HAP-1 (cell line): ENCODE measurements around the gene EXOC3L2.

Experiments used
- DNase-seq, 2 experiments: peaks; one replicate each; pipeline ENCODE4 v3.0.0-alpha.2; 2016 to 2020; ENCODE audit warnings: low spot score in 2 of 2
- H3K27me3 ChIP-seq: fragments of 250-450 bp; sonication (Bioruptor Pico); 2 replicates; pipeline ENCODE4 v1.5.1; 2020; ENCODE audit warnings: low read depth, mild to moderate bottlenecking, moderate library complexity
- H3K36me3 ChIP-seq: fragments of 250-450 bp; sonication (Bioruptor Pico); replicated peaks from 2 replicates; pipeline ENCODE4 v1.5.1; 2020; ENCODE audit warnings: mild to moderate bottlenecking
- H3K4me1 ChIP-seq: fragments of 250-450 bp; sonication (Bioruptor Pico); 2 replicates; pipeline ENCODE4 v1.5.1; 2020; ENCODE audit warnings: mild to moderate bottlenecking
- H3K4me3 ChIP-seq: fragments of 250-450 bp; sonication (Bioruptor Pico); 2 replicates; pipeline ENCODE4 v1.5.1; 2020; ENCODE audit warnings: mild to moderate bottlenecking, moderate library complexity
- H3K9me3 ChIP-seq: fragments of 250-450 bp; sonication (Bioruptor Pico); 2 replicates; pipeline ENCODE4 v1.5.1; 2020; ENCODE audit warnings: mild to moderate bottlenecking, moderate library complexity
- in situ Hi-C: fragments of 300-500 bp; cut with MboI; formaldehyde crosslinking; loops from 3 replicates; pipeline ENCODE4 v1.14.3; 2020; ENCODE audit warnings: low sequenced_read_pairs, inconsistent platforms, mixed read lengths

The EXOC3L2 gene

DNA sequence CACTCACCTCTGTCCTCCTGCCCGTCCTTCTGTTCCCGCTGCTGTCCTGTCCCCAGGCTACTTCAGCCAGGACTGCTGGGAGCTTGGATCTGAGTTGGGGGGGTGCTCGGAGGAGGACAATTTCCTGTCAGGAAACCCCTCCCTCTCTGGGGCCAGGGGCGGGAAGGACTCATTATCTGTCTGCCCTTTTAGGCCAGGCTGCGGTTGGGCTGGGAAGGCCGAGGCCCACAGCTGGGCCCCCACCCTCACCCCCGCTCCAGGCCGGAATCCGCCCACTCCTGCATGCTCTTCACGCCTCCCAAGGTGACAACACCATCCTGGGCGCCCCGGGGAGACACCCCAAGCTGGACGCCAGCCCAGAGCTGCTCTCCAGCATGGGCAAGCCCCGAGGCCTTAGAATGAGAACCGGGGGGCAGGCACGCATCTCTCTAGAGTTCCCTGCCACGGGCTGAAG is at the start of gene EXOC3L2:
Gene EXOC3L2 (minus strand): TSS at position 74 of the 454 bp plus-strand sequence. CDS start 6,362 bp downstream, outside the sequence.
- no peaks in the 10 kb centered on the region for H3K27me3 ChIP-seq
- in situ Hi-C loops, result no loop called here
- no peaks in the 10 kb centered on the region for H3K9me3 ChIP-seq
- H3K36me3 ChIP-seq, result no peaks in the 10 kb centered on the region
- H3K4me1 ChIP-seq, result no peaks in the 10 kb centered on the region; the same call in 1 of the 2 replicates
- H3K4me3 ChIP-seq, result no peak within 1 kb of the TSS
- no peak for DNase-seq

DNA sequence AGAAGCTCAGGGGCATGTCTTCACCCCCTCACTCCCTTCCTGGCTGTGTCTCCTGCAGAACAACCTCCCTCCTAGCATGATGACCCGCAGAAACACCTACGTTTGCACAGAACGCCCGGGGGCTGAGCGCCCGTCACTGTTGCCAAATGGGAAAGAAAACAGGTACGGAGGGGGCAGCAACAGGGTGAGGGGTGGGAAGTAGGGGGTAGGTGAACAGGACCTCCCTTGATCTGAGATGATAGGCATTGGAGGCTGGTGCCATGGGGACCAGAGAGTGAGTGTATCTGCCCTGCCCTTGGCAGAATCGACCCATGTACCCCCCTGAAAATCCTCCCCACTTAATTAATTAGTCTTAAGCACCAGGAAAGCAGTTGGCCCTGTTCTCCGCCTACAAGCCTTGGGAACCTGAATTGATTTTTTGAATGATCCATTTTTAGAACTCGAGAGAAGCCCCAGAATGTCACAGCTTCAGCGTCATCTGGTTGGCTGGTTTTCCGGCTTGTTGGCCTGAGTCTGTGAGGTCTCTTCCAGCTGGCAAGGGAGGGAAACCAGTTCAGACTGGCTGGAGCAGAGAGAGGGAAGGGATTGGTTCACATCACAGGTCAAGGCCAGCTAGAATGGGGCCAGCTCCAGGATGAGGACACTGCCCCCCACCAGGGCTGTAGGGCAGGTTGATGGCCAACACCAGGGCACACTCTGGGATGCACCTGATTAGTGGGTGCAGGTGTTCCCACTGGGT is 49.3 kb upstream of the EXOC3L2 start:
- in situ Hi-C loops, result no loop called here
- Histone ChIP-seq H3K36me3 (peaks cover 3% of the 10 kb centered on the region; the same call in 1 of the 2 replicates), H3K9me3 (no peaks in the 10 kb centered on the region), H3K4me3 (no peak overlapping the region), H3K4me1 (no peaks in the 10 kb centered on the region), H3K27me3 (no peaks in the 10 kb centered on the region)
- no peak for DNase-seq

DNA sequence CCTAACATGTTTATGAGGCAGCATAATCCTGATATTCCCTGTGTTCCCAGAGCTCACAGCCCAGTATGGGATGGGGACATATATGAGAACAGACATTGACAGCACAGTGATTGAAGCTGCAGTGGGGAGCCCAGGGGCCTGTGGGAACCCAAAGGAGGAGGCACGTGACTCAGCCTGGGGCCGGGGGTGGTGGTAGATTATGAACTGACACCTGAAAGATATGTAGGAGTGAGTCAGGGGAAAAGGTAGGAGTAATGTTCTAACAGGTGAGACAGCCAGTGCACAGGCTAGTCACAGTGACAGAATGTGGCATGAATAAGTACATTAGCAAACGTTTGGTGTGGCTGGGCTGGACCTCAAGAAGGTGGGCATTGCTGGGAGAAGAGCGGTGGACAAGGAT is 48.5 kb upstream of the EXOC3L2 start:
- no peaks in the 10 kb centered on the region for H3K4me1 ChIP-seq
- H3K27me3 ChIP-seq, result no peaks in the 10 kb centered on the region
- H3K9me3 ChIP-seq, result no peaks in the 10 kb centered on the region
- DNase-seq, result no peak
- H3K36me3 ChIP-seq, result peaks cover 3% of the 10 kb centered on the region; the same call in 1 of the 2 replicates
- no peak overlapping the region for H3K4me3 ChIP-seq
- in situ Hi-C loops, result no loop called here

DNA sequence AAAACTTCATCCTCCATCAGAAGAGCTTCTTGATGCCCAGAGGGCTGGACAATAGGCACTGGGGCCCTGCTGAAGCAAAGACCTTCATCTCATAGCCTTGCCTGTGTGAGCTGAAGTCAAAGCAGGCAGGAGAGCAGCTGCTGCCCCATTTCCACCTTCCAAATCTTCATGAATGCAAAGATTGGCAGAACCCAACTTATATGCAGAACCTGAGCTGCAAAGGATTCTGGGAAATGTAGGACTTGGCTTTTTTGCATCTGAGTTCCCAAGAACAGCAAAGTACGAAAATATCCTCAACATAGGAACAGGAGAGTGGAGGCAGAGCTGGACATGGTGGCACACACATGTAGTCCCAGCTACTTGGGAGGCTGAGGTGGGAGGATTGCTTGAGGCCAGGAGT is 46.6 kb upstream of the EXOC3L2 start:
- Histone ChIP-seq H3K9me3 (no peaks in the 10 kb centered on the region), H3K36me3 (peaks cover 7% of the 10 kb centered on the region), H3K4me1 (no peaks in the 10 kb centered on the region), H3K27me3 (no peaks in the 10 kb centered on the region), H3K4me3 (no peak overlapping the region)
- in situ Hi-C loops, result no loop called here
- no peak for DNase-seq

DNA sequence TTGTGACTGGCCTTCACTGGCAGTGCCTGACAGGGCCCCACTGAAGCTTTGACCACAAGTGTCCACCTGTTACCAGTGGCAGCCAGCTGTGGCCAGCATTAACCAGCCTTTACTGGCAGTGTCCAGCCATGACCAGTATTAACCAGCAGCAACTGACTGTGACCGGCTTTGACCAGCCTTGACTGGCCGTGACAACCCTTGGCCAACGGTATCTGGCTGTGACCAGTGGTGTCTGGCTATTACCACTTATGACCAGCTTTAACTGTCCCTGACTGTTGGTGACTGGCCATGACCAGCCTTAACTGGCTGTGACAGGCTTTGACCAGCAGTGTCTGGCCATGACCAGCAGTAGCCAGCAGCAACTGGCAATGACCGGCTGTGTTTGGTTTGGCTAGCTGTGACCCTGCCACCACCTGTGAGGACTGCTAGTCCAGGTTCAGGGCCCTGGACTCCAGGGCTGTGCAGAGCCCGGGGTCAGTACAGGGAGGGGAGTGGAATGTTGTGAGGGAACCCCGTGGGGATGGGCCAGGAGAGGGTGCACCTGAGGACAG is 45.2 kb upstream of the EXOC3L2 start:
- Histone ChIP-seq H3K9me3 (no peaks in the 10 kb centered on the region), H3K4me3 (no peak overlapping the region), H3K27me3 (no peaks in the 10 kb centered on the region), H3K36me3 (peaks cover 9% of the 10 kb centered on the region), H3K4me1 (no peaks in the 10 kb centered on the region)
- no peak for DNase-seq
- in situ Hi-C loops, result no loop called here

GRCh38 chr19:45283443-45284033 is 38.3 kb upstream of the EXOC3L2 start:
- no peaks in the 10 kb centered on the region for H3K27me3 ChIP-seq
- no peaks in the 10 kb centered on the region for H3K9me3 ChIP-seq
- H3K36me3 ChIP-seq, result peaks cover 33% of the 10 kb centered on the region
- in situ Hi-C loops, result no loop called here
- H3K4me1 ChIP-seq, result no peaks in the 10 kb centered on the region
- no peak for DNase-seq
- no peak overlapping the region for H3K4me3 ChIP-seq

GRCh38 chr19:45280471-45280961 is 35.3 kb upstream of the EXOC3L2 start:
- no peak for DNase-seq
- Histone ChIP-seq H3K4me3 (no peak overlapping the region), H3K27me3 (no peaks in the 10 kb centered on the region), H3K9me3 (no peaks in the 10 kb centered on the region), H3K36me3 (peaks cover 39% of the 10 kb centered on the region), H3K4me1 (peaks cover 11% of the 10 kb centered on the region)
- in situ Hi-C loops, result no loop called here

DNA sequence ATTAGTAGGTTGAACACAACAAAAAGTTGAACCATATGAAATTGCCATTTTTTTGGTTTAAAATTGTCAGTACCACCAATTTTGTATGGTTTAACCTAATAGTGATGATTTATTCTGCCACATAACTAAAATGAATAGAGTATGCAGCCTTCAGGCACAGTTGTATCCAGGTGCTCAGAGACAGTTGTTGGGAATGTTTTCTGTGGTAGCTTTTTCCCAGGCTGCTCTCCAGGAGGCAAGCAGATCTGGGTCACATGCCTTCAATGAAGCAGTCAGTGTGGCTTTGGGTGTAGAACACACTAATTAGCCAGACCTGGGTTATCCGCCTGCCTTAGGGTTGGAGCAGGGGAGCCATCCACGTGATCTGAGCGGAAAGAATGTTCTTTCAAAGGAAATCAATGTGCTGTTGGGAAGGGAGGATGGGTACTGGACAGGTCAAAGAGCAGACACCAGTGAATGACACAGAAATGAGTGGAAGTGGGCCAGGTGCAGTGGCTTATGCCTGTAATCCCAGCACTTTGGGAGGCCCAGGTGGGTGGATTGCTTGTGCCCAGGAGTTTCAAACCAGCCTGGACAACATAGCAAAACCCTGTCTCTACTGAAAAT is 34.5 kb upstream of the EXOC3L2 start:
- in situ Hi-C loops, result no loop called here
- no peaks in the 10 kb centered on the region for H3K27me3 ChIP-seq
- peaks cover 44% of the 10 kb centered on the region for H3K36me3 ChIP-seq
- no peaks in the 10 kb centered on the region for H3K9me3 ChIP-seq
- no peak overlapping the region for H3K4me3 ChIP-seq
- H3K4me1 ChIP-seq, result peaks cover 16% of the 10 kb centered on the region
- DNase-seq, result no peak

GRCh38 chr19:45278087-45278486 is 32.9 kb upstream of the EXOC3L2 start:
- in situ Hi-C loops, result no loop called here
- Histone ChIP-seq H3K4me1 (peaks cover 16% of the 10 kb centered on the region), H3K9me3 (no peaks in the 10 kb centered on the region), H3K36me3 (peaks cover 53% of the 10 kb centered on the region), H3K4me3 (no peak overlapping the region), H3K27me3 (no peaks in the 10 kb centered on the region)
- no peak for DNase-seq

- Histone ChIP-seq H3K27me3 (no peaks in the 10 kb centered on the region), H3K4me3 (no peak overlapping the region), H3K9me3 (no peaks in the 10 kb centered on the region), H3K4me1 (peaks cover 16% of the 10 kb centered on the region), H3K36me3 (peaks cover 55% of the 10 kb centered on the region)
- DNase-seq, result peak; percentile 91 to 92
- in situ Hi-C loops, result no loop called here
These were observed 31.1 kb upstream of the EXOC3L2 start for GRCh38 chr19:45276284-45276687.

GRCh38 chr19:45275370-45275971 is 30.3 kb upstream of the EXOC3L2 start:
- DNase-seq, result peak; percentile 44 to 82
- H3K4me1 ChIP-seq, result peaks cover 16% of the 10 kb centered on the region
- H3K27me3 ChIP-seq, result no peaks in the 10 kb centered on the region
- peaks cover 55% of the 10 kb centered on the region for H3K36me3 ChIP-seq
- in situ Hi-C loops, result no loop called here
- no peaks in the 10 kb centered on the region for H3K9me3 ChIP-seq
- H3K4me3 ChIP-seq, result no peak overlapping the region

- Histone ChIP-seq H3K36me3 (peaks cover 44% of the 10 kb centered on the region), H3K4me1 (peaks cover 16% of the 10 kb centered on the region), H3K4me3 (no peak overlapping the region), H3K27me3 (no peaks in the 10 kb centered on the region), H3K9me3 (no peaks in the 10 kb centered on the region)
- DNase-seq, result no peak
- in situ Hi-C loops, result no loop called here
These were observed 28.3 kb upstream of the EXOC3L2 start for GRCh38 chr19:45273521-45273855.

DNA sequence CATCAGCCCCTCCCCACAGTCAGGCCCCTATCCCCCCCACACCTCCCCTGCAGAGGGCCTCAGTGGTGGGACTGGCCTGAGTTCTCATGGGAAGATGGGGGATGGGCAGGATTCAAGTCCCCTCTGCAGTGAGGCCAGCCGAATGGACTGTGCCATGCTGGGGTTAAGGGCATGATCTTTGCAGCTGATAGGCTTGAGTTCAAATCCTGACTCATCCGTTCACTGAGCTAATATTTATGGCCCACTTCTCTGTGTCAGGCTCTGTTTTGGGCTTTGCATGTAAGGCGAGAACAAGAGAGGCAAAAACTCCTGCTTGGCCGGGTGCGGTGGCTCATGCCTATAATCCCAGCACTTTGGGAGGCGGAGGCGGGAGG is 26.5 kb upstream of the EXOC3L2 start:
- peaks cover 16% of the 10 kb centered on the region for H3K4me1 ChIP-seq
- in situ Hi-C loops, result no loop called here
- H3K4me3 ChIP-seq, result no peak overlapping the region
- H3K36me3 ChIP-seq, result peaks cover 44% of the 10 kb centered on the region
- H3K9me3 ChIP-seq, result no peaks in the 10 kb centered on the region
- H3K27me3 ChIP-seq, result no peaks in the 10 kb centered on the region
- no peak for DNase-seq
